Neural crest cell (in vitro differentiated cells): ENCODE measurements around the gene SEMA3E. TPM values are rescaled to one million over a fixed set of nuclear protein-coding genes. Genes with fewer than 3 reads are reported as not detected.

Experiments used
- DNase-seq: peaks from one replicate; pipeline ENCODE4 v3.0.0; 2021; ENCODE audit warnings: low read depth, mixed read lengths, low spot score
- H3K27ac Mint-ChIP-seq: one replicate; pipeline ENCODE4 v1.8.0; 2021; ENCODE audit warnings: mild to moderate bottlenecking, mixed read lengths; ENCODE audit not compliant: unreplicated experiment
- H3K27me3 Mint-ChIP-seq: 2 replicates; pipeline ENCODE4 v1.8.0; 2021; ENCODE audit warnings: low read depth, mild to moderate bottlenecking, mixed read lengths
- H3K36me3 Mint-ChIP-seq: 2 replicates; pipeline ENCODE4 v1.8.0; 2021; ENCODE audit warnings: low read depth, mild to moderate bottlenecking, mixed read lengths
- H3K4me1 Mint-ChIP-seq: 2 replicates; pipeline ENCODE4 v1.8.0; 2021; ENCODE audit warnings: mixed read lengths
- H3K4me3 Mint-ChIP-seq: one replicate; pipeline ENCODE4 v1.8.0; 2021; ENCODE audit warnings: mild to moderate bottlenecking, mixed read lengths
- H3K9me3 Mint-ChIP-seq: 2 replicates; pipeline ENCODE4 v1.8.0; 2021; ENCODE audit warnings: mixed read lengths
- CTCF ChIP-seq: fragments of 200-600 bp; sonication (generic); conservative IDR thresholded peaks from 2 replicates; pipeline ENCODE4 v1.5.0; 2021; ENCODE audit warnings: antibody characterized with exemption, mild to moderate bottlenecking
- total RNA-seq: library from RNA; stranded (reverse); gene quantifications from 2 replicates; pipeline ENCODE4 v1.2.1, GENCODE V29; 2021

SEMA3E gene
- total RNA-seq, 1 donor from 2014 or later: 0.09 TPM

DNA sequence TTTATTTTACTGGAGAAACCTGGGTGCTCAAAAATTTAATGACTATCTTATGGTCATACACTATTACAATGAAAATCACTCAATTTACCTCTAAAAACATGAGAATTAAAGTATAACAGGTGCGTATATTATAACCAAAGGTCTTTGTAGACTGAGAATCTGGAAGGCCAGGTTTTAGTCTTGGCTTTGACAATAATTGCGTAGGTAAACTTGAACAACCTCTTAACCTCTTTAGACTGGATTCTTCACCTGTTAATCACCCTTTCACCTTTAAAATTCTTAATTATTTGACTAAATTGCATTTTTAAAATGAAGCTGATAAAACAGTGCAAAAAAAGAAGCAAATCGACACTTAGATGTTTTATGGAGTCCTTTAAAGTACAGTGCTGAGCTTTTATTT is 156.1 kb downstream of the SEMA3E start:
- H3K4me3 Mint-ChIP-seq: no peak overlapping the region
- no peaks in the 10 kb centered on the region for H3K4me1 Mint-ChIP-seq
- no peak for DNase-seq
- no peak overlapping the region for H3K27ac Mint-ChIP-seq
- H3K9me3 Mint-ChIP-seq: no peaks in the 10 kb centered on the region
- no peaks in the 10 kb centered on the region for H3K27me3 Mint-ChIP-seq
- no peaks in the 10 kb centered on the region for H3K36me3 Mint-ChIP-seq
- no peak for TF ChIP-seq CTCF

DNA sequence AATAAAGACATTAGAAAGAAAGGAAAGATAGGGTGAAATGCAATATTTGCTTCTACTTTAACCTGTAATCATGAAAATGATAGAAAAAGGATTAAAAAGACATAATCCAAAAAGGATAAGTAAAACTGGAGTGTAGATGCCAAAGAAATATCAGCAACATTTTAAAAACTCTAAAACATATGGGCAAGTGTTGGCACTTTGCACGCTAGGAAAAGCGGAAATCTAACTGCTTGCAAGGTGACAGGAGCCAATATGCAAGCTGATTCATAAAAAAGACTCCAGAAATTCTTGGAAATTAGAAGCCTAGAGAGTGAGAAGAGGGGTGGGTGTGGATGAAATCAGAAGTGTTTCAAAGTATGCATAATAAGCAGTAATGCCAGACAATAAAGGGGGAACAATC is 161.1 kb downstream of the SEMA3E start:
- H3K27ac Mint-ChIP-seq: peak overlapping the region; percentile 37
- H3K4me1 Mint-ChIP-seq: no peaks in the 10 kb centered on the region
- TF ChIP-seq CTCF: no peak
- no peak overlapping the region for H3K4me3 Mint-ChIP-seq
- no peaks in the 10 kb centered on the region for H3K36me3 Mint-ChIP-seq
- no peak for DNase-seq
- H3K27me3 Mint-ChIP-seq: no peaks in the 10 kb centered on the region
- no peaks in the 10 kb centered on the region for H3K9me3 Mint-ChIP-seq

DNA sequence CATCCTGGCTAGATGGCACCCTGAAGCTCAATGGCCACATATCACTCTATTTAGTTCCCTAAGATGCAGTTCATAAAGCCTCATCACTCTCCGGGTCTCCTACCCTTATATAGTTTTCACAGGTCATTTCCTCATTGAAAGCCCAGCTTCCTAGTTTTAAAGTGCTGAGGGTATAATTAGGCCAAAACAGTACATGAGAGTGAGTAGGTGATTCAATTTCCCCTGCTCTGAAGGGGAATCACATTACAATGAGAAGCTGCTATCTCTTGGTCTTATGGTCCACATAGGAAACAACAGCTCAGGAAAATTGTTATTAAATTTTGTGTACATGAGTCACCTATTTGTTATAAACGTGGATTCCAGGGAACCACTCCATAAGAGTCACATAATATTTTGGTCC is 162.0 kb downstream of the SEMA3E start:
- Mint-ChIP-seq H3K4me1 (no peaks in the 10 kb centered on the region), H3K9me3 (peaks cover 3% of the 10 kb centered on the region), H3K27ac (no peak overlapping the region), H3K36me3 (no peaks in the 10 kb centered on the region), H3K27me3 (no peaks in the 10 kb centered on the region), H3K4me3 (no peak overlapping the region)
- TF ChIP-seq CTCF: no peak
- no peak for DNase-seq

- TF ChIP-seq CTCF: no peak
Observed at GRCh38 chr7:83486536-83486935, 162.4 kb downstream of the SEMA3E start.

DNA sequence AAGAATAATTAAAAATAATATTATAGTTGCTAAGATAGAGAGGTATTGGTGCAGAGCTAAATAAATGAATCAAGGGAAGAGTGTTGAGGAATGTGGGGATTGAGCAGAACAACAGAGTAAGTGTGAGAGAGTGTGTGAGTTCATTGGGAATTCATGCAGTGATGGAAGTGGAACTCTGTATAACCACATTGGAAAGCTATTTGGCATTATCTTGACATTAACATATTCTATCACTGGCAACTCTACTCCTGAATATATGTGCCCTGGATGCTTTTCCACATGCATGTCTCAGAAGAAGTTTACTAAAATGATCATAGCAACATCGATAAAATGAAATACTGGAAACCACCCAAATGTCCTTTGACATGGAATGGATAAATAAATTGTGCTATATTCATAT is 164.1 kb downstream of the SEMA3E start:
- Mint-ChIP-seq H3K27ac (no peak overlapping the region), H3K9me3 (peaks cover 5% of the 10 kb centered on the region), H3K36me3 (no peaks in the 10 kb centered on the region), H3K4me1 (no peaks in the 10 kb centered on the region), H3K27me3 (no peaks in the 10 kb centered on the region), H3K4me3 (no peak overlapping the region)
- TF ChIP-seq CTCF: no peak
- no peak for DNase-seq

More at GRCh38 chr7:83486536-83486935, 162.4 kb downstream of the SEMA3E start:
- Mint-ChIP-seq H3K27me3 (no peaks in the 10 kb centered on the region), H3K4me3 (no peak overlapping the region), H3K4me1 (no peaks in the 10 kb centered on the region), H3K9me3 (peaks cover 5% of the 10 kb centered on the region), H3K27ac (no peak overlapping the region), H3K36me3 (no peaks in the 10 kb centered on the region)
- no peak for DNase-seq

GRCh38 chr7:83484266-83484665 is 164.7 kb downstream of the SEMA3E start:
- no peaks in the 10 kb centered on the region for H3K4me1 Mint-ChIP-seq
- DNase-seq: no peak
- no peak overlapping the region for H3K4me3 Mint-ChIP-seq
- H3K27ac Mint-ChIP-seq: no peak overlapping the region
- H3K9me3 Mint-ChIP-seq: peaks cover 5% of the 10 kb centered on the region
- TF ChIP-seq CTCF: no peak
- no peaks in the 10 kb centered on the region for H3K36me3 Mint-ChIP-seq
- H3K27me3 Mint-ChIP-seq: no peaks in the 10 kb centered on the region
